Gastroesophageal sphincter (tissue), 4 donors: ENCODE results near the gene GLG1. TPM values are rescaled to one million over a fixed set of nuclear protein-coding genes. Genes with fewer than 3 reads are reported as not detected.
A peak's percentile ranks its signal among the peaks of the same experiment; 100 is the strongest.

ENCODE experiments used
- ATAC-seq: fragments of 150-250 bp; one replicate; pipeline ENCODE4 v1.9.1; 2016; ENCODE audit warnings: mild to moderate bottlenecking, moderate library complexity
- H3K27ac ChIP-seq, 4 donors: fragments of 200-600 bp; sonication (generic) in 3 of 4; 1 replicate in 3 of 4; 2 replicates in 1 of 4; pipeline ENCODE4 v1.5.1; 2016 to 2019
- H3K27me3 ChIP-seq: fragments of 200-600 bp; sonication (generic); one replicate; pipeline ENCODE4 v1.5.1; 2019
- H3K36me3 ChIP-seq, 2 donors: fragments of 200-600 bp; sonication (generic); one replicate each; pipeline ENCODE4 v1.5.1; 2019; ENCODE audit warnings: control low read depth in 1 of 2
- H3K4me1 ChIP-seq, 3 donors: fragments of 200-600 bp; sonication (generic); 1 replicate in 2 of 3; 2 replicates in 1 of 3; pipeline ENCODE4 v1.5.1; 2016 to 2019; ENCODE audit warnings: control low read depth in 2 of 3
- H3K4me3 ChIP-seq, 2 donors: fragments of 200-600 bp; sonication (generic); one replicate each; pipeline ENCODE4 v1.5.1; 2019; ENCODE audit warnings: mild to moderate bottlenecking in 1 of 2, moderate library complexity in 1 of 2
- H3K9me3 ChIP-seq, 3 donors: fragments of 200-600 bp; sonication (generic); one replicate each; pipeline ENCODE4 v1.5.1; 2017 to 2019; ENCODE audit warnings: control low read depth in 2 of 3
- CTCF ChIP-seq, 4 experiments: fragments of 200-600 bp in 2 of 4; fragments of 450-650 bp in 2 of 4; sonication (generic) in 1 of 4; IDR thresholded peaks; one replicate each; pipeline ENCODE4 v1.5.1; 2017 to 2019; ENCODE audit warnings: antibody characterized with exemption in 4 of 4, mild to moderate bottlenecking in 2 of 4, moderate library complexity in 2 of 4
- EP300 ChIP-seq: sonication (generic); formaldehyde crosslinking; IDR thresholded peaks from one replicate; pipeline ENCODE4 v1.6.1; 2017; ENCODE audit warnings: antibody characterized with exemption, mild to moderate bottlenecking
- POLR2A ChIP-seq, 2 donors: fragments of 450-650 bp; IDR thresholded peaks; one replicate each; pipeline ENCODE4 v1.6.1; 2017; ENCODE audit warnings: antibody characterized with exemption in 2 of 2, mild to moderate bottlenecking in 2 of 2, moderate library complexity in 1 of 2
- POLR2AphosphoS5 ChIP-seq: sonication (generic); formaldehyde crosslinking; IDR thresholded peaks from one replicate; pipeline ENCODE4 v1.6.1; 2017; ENCODE audit warnings: antibody characterized with exemption
- WGBS, 2 donors: methylation state at CpG; one replicate each; pipeline ENCODE4 v1.1.5; 2018; ENCODE audit warnings: low coverage in 1 of 2; 5-methylcytosine and 5-hydroxymethylcytosine counted together
- total RNA-seq, 4 donors: library from RNA; depleted of rRNA; stranded (reverse); fragments of >200 nt; gene quantifications; one replicate each; pipeline ENCODE4 v1.1.0, GENCODE V29; 2016

The GLG1 gene
- total RNA-seq, 4 donors from 2014 or later = 121 to 151 (median 139) TPM

GRCh38 chr16:74511961-74512360, 95.0 kb downstream of the GLG1 start:
- H3K9me3 ChIP-seq = no peaks in the 10 kb centered on the region
- H3K4me1 ChIP-seq = no peaks in the 10 kb centered on the region
- H3K27me3 ChIP-seq = no peaks in the 10 kb centered on the region
- H3K4me3 ChIP-seq = no peak overlapping the region
- ATAC-seq = no peak
- H3K27ac ChIP-seq = no peak overlapping the region
- H3K36me3 ChIP-seq = peaks cover 0 to 15% of the 10 kb centered on the region in 2 donors
- 67% methylated on average over 3 to 4 of the region's 9 CpGs for WGBS, 2 donors
- TF ChIP-seq POLR2A (IDR thresholded peaks at IDR 0.05) (no peak), EP300 (no peak), POLR2AphosphoS5 (no peak), CTCF (IDR thresholded peaks at IDR 0.05) (no peak)

GRCh38 chr16:74505011-74505410, 101.9 kb downstream of the GLG1 start:
- H3K27ac ChIP-seq = no peak overlapping the region
- H3K9me3 ChIP-seq = no peaks in the 10 kb centered on the region
- H3K27me3 ChIP-seq = no peaks in the 10 kb centered on the region
- no peak for ATAC-seq
- WGBS, 2 donors = 69 to 75% methylated on average over 2 of the region's 2 CpGs
- H3K36me3 ChIP-seq = peaks cover 0 to 41% of the 10 kb centered on the region in 2 donors
- no peak overlapping the region for H3K4me3 ChIP-seq
- H3K4me1 ChIP-seq = no peaks in the 10 kb centered on the region
- TF ChIP-seq POLR2AphosphoS5 = no peak

- Histone ChIP-seq H3K36me3 (peaks cover 0 to 40% of the 10 kb centered on the region in 2 donors), H3K4me1 (no peaks in the 10 kb centered on the region), H3K4me3 (no peak overlapping the region), H3K27ac (no peak overlapping the region), H3K9me3 (no peaks in the 10 kb centered on the region), H3K27me3 (no peaks in the 10 kb centered on the region)
- no peak for ATAC-seq
- WGBS, 2 donors = 83 to 85% methylated on average over 7 of the region's 7 CpGs
- TF ChIP-seq POLR2AphosphoS5 = no peak
- no peak for TF ChIP-seq EP300
- no peak for TF ChIP-seq POLR2A (IDR thresholded peaks at IDR 0.05)
- no peak for TF ChIP-seq CTCF (IDR thresholded peaks at IDR 0.05)
These were observed 103.5 kb downstream of the GLG1 start for GRCh38 chr16:74503412-74503811.

GRCh38 chr16:74501484-74502478, 105.1 kb downstream of the GLG1 start:
- peak overlapping the region in 2 of 4 donors; percentile 5 to 25 for H3K27ac ChIP-seq
- H3K27me3 ChIP-seq = no peaks in the 10 kb centered on the region
- peaks cover 0 to 25% of the 10 kb centered on the region in 2 donors for H3K36me3 ChIP-seq
- H3K4me3 ChIP-seq = no peak overlapping the region
- H3K9me3 ChIP-seq = no peaks in the 10 kb centered on the region
- no peaks in the 10 kb centered on the region for H3K4me1 ChIP-seq
- no peak for ATAC-seq
- WGBS, 2 donors = 57 to 60% methylated on average over 4 to 5 of the region's 7 CpGs
- TF ChIP-seq POLR2AphosphoS5 = no peak
- TF ChIP-seq CTCF (IDR thresholded peaks at IDR 0.05) = no peak

GRCh38 chr16:74500907-74501306, 106.0 kb downstream of the GLG1 start:
- WGBS, 2 donors = 67 to 89% methylated on average over 3 of the region's 3 CpGs
- ATAC-seq = no peak
- no peak for TF ChIP-seq POLR2AphosphoS5
- no peak for TF ChIP-seq CTCF (IDR thresholded peaks at IDR 0.05)
- TF ChIP-seq POLR2A (IDR thresholded peaks at IDR 0.05) = no peak
- TF ChIP-seq EP300 = no peak
- Histone ChIP-seq H3K9me3 (no peaks in the 10 kb centered on the region), H3K27ac (peak overlapping the region in 1 of 4 donors; percentile 25), H3K4me3 (no peak overlapping the region), H3K36me3 (peaks cover 0 to 29% of the 10 kb centered on the region in 2 donors), H3K4me1 (no peaks in the 10 kb centered on the region), H3K27me3 (no peaks in the 10 kb centered on the region)
